ENCODE results near the gene KIF5C. TPM values are rescaled to one million over a fixed set of nuclear protein-coding genes. Genes with fewer than 3 reads are reported as not detected.

Gene KIF5C
- total RNA-seq, 4 donors from 2014 or later, result 0.51 to 2.8 (median 2.0) TPM

DNA sequence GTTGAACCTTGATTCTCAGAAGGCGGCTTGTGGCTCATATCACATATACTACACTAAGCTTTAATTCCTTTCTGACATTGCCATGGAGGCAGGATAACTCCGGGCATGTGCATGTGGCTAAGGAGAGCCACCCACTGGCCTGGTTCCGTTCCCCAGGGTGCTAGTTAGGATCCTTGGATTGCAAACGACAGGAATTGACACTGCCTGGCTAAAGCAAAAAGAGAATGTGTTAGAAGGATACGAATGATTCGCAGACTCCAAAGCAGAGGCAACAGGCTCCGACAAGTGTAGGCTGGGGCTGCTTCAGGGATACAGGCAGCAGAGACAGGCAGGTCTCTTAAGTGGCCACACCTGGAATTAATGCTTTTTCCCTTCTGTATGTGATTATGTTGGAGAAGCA is 92.0 kb downstream of the KIF5C start:
- DNase-seq, result no peak
- Histone ChIP-seq H3K27ac (no peak overlapping the region), H3K4me1 (no peaks in the 10 kb centered on the region), H3K9me3 (no peaks in the 10 kb centered on the region), H3K36me3 (no peaks in the 10 kb centered on the region), H3K4me3 (no peak overlapping the region), H3K27me3 (no peaks in the 10 kb centered on the region)
- no peak for ATAC-seq
- TF ChIP-seq POLR2A (IDR thresholded peaks at IDR 0.05), result no peak
- TF ChIP-seq, protein P1, sequence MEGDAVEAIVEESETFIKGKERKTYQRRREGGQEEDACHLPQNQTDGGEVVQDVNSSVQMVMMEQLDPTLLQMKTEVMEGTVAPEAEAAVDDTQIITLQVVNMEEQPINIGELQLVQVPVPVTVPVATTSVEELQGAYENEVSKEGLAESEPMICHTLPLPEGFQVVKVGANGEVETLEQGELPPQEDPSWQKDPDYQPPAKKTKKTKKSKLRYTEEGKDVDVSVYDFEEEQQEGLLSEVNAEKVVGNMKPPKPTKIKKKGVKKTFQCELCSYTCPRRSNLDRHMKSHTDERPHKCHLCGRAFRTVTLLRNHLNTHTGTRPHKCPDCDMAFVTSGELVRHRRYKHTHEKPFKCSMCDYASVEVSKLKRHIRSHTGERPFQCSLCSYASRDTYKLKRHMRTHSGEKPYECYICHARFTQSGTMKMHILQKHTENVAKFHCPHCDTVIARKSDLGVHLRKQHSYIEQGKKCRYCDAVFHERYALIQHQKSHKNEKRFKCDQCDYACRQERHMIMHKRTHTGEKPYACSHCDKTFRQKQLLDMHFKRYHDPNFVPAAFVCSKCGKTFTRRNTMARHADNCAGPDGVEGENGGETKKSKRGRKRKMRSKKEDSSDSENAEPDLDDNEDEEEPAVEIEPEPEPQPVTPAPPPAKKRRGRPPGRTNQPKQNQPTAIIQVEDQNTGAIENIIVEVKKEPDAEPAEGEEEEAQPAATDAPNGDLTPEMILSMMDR (IDR thresholded peaks at IDR 0.05 in 4 of 5, conservative IDR thresholded peaks at IDR 0.05 in 1 of 5), result no peak
- in situ Hi-C loops (cut with MboI; ENCODE audit: low sequenced_read_pairs in 4 of 4) (no loop called here), intact Hi-C loops (cut with DNase I; ENCODE audit: low total_unique reads) (no loop called here)

DNA sequence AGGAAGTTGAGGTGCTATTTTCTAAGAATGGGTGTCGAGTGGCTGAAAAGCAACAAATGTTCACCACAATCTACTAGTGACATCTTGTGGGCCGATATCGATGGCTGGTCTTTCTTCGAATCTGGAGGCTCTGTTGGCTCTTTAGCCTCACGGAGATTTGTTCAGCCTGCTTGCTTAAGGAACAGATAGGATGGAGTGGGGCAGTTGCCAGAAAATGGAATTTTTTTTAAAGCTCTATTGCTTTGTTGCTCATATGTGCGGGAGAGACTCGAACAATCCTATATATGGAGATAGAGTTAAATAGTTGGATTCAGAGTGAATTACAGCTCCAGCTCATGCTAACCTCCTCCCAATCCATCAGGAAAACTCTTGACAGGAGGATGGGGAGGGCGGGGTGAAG is 92.6 kb downstream of the KIF5C start:
- in situ Hi-C loops (cut with MboI; ENCODE audit: low sequenced_read_pairs in 4 of 4) (no loop called here), intact Hi-C loops (cut with DNase I; ENCODE audit: low total_unique reads) (no loop called here)
- no peaks in the 10 kb centered on the region for H3K27me3 ChIP-seq
- H3K4me1 ChIP-seq, result no peaks in the 10 kb centered on the region
- H3K36me3 ChIP-seq, result no peaks in the 10 kb centered on the region
- TF ChIP-seq POLR2A (IDR thresholded peaks at IDR 0.05), result no peak
- TF ChIP-seq, protein P1 (IDR thresholded peaks at IDR 0.05 in 4 of 5, conservative IDR thresholded peaks at IDR 0.05 in 1 of 5), result no peak
- H3K4me3 ChIP-seq, result no peak overlapping the region
- H3K27ac ChIP-seq, result no peak overlapping the region
- DNase-seq (no peak), ATAC-seq (no peak)
- H3K9me3 ChIP-seq, result no peaks in the 10 kb centered on the region

DNA sequence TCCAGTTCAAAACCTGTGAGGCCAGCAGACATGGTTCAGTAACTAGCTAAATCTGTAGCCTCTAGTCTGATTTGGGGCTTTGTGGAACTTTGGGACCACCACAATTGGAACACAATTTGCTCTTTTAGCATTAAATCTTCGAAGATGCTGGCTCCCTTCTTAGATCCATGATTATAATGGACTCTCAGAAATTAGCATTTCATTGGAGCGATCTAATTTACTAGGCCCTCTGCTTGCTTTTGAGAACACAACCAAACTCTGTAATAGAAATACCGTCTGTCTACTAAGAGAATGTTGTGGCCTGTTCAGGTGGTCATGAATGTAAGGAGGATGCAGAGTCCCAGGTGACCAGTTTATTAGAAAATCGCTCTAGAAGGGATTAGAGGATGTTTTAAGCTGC is 93.3 kb downstream of the KIF5C start:
- H3K4me1 ChIP-seq, result no peaks in the 10 kb centered on the region
- no peaks in the 10 kb centered on the region for H3K36me3 ChIP-seq
- no peak overlapping the region for H3K27ac ChIP-seq
- TF ChIP-seq, protein P1 (IDR thresholded peaks at IDR 0.05 in 4 of 5, conservative IDR thresholded peaks at IDR 0.05 in 1 of 5), result no peak
- TF ChIP-seq POLR2A (IDR thresholded peaks at IDR 0.05), result no peak
- DNase-seq, result no peak
- no peaks in the 10 kb centered on the region for H3K27me3 ChIP-seq
- H3K4me3 ChIP-seq, result no peak overlapping the region
- no peaks in the 10 kb centered on the region for H3K9me3 ChIP-seq
- in situ Hi-C loops (cut with MboI; ENCODE audit: low sequenced_read_pairs in 4 of 4) (no loop called here), intact Hi-C loops (cut with DNase I; ENCODE audit: low total_unique reads) (no loop called here)
- no peak for ATAC-seq

DNA sequence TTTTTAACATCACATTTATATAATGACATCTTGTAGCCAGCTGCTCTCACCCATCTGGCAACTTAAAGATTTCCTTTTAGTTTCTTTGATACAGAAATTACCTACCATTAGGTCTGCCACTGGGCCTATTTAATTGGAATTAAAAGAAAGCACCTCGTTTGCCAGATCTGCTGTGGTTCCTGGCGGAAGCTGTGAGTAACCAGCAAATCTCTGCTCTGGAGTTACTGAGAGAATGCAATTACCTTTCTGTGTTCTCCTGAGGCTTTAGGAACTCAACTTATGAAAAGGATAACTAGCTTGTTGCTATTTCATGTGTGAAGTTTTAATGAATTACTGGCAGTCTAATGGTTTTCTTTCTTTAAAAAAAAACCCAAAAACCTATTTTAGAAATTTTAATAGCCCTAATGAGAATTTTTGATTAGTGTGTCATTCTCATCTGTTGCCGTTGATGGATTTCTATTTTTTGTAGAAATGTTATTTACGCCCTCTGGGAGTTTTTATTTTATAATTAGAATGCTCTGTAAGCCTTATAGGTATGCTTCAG is 93.8 kb downstream of the KIF5C start:
- in situ Hi-C loops (cut with MboI; ENCODE audit: low sequenced_read_pairs in 4 of 4), result no loop called here
- Histone ChIP-seq H3K9me3 (no peaks in the 10 kb centered on the region), H3K36me3 (no peaks in the 10 kb centered on the region), H3K27ac (no peak overlapping the region), H3K4me1 (no peaks in the 10 kb centered on the region), H3K4me3 (no peak overlapping the region), H3K27me3 (no peaks in the 10 kb centered on the region)
- TF ChIP-seq, protein P1 (IDR thresholded peaks at IDR 0.05 in 4 of 5, conservative IDR thresholded peaks at IDR 0.05 in 1 of 5), result no peak
- no peak for TF ChIP-seq POLR2A (IDR thresholded peaks at IDR 0.05)
- ATAC-seq (no peak), DNase-seq (no peak)
- intact Hi-C loops (cut with DNase I; ENCODE audit: low total_unique reads), result no loop called here

DNA sequence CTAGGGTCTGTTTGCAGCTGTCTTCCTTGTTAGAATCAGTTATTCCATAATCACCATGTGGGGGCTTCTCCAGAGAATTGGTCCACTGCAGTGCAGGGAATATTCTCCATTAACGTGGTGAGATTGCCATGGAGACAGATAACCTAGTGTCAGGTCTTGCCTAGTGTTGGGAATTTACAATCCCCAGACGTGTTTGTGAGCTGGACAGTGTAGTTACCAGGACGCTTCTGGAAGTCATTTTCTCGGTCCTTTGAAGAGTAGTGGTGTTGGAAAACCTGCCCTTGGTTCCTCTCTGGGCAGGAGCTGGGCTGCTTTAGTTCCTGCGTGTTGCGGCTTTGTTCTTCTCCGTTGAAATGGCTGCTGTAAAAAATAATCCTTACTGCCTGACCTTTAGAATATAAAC is 94.6 kb downstream of the KIF5C start:
- H3K4me1 ChIP-seq, result no peaks in the 10 kb centered on the region
- no peak overlapping the region for H3K27ac ChIP-seq
- H3K27me3 ChIP-seq, result no peaks in the 10 kb centered on the region
- intact Hi-C loops (cut with DNase I; ENCODE audit: low total_unique reads), result no loop called here
- DNase-seq (no peak), ATAC-seq (no peak)
- in situ Hi-C loops (cut with MboI; ENCODE audit: low sequenced_read_pairs in 4 of 4), result no loop called here
- no peaks in the 10 kb centered on the region for H3K9me3 ChIP-seq
- H3K4me3 ChIP-seq, result no peak overlapping the region
- no peaks in the 10 kb centered on the region for H3K36me3 ChIP-seq
- TF ChIP-seq, protein P1 (IDR thresholded peaks at IDR 0.05 in 4 of 5, conservative IDR thresholded peaks at IDR 0.05 in 1 of 5), result no peak
- TF ChIP-seq POLR2A (IDR thresholded peaks at IDR 0.05), result no peak

All from gastrocnemius medialis (tissue), 4 donors.